IPS-18a (cell line): ENCODE results near the gene MPC1.
A peak's percentile ranks its signal among the peaks of the same experiment; 100 is the strongest.
"Not testable (repeated sequence)": the region's sequence is repeated elsewhere in the genome, so short reads cannot be mapped to it uniquely, and the experiment has no call there.

ENCODE experiments used
- H3K27ac ChIP-seq: one replicate; pipeline ENCODE4 v1.5.1; 2013; ENCODE audit warnings: low read length
- H3K27me3 ChIP-seq: one replicate; pipeline ENCODE4 v1.6.1; 2013; ENCODE audit warnings: mild to moderate bottlenecking, low read length; ENCODE audit not compliant: control insufficient read depth, insufficient read depth
- H3K36me3 ChIP-seq: one replicate; pipeline ENCODE4 v1.6.1; 2013; ENCODE audit warnings: low read depth, low read length; ENCODE audit not compliant: control insufficient read depth
- H3K4me1 ChIP-seq: one replicate; pipeline ENCODE4 v1.6.1; 2013; ENCODE audit warnings: low read depth, low read length; ENCODE audit not compliant: control insufficient read depth
- H3K4me3 ChIP-seq: one replicate; pipeline ENCODE4 v1.5.1; 2013; ENCODE audit warnings: low read length
- H3K9ac ChIP-seq: one replicate; pipeline ENCODE4 v1.6.1; 2013; ENCODE audit warnings: mild to moderate bottlenecking, low read length, moderate library complexity
- H3K9me3 ChIP-seq: one replicate; pipeline ENCODE4 v1.6.1; 2013; ENCODE audit warnings: low read depth, low read length; ENCODE audit not compliant: control insufficient read depth

The MPC1 gene

GRCh38 chr6:166388290-166389004 lies 5.7 kb upstream of the MPC1 start:
- Histone ChIP-seq H3K9ac (no peak overlapping the region), H3K27me3 (no peaks in the 10 kb centered on the region), H3K4me1 (no peaks in the 10 kb centered on the region), H3K27ac (no peak overlapping the region), H3K9me3 (no peaks in the 10 kb centered on the region), H3K4me3 (no peak overlapping the region), H3K36me3 (no peaks in the 10 kb centered on the region)

- H3K4me1 ChIP-seq: no peaks in the 10 kb centered on the region
These were observed 5.0 kb upstream of the MPC1 start for GRCh38 chr6:166387642-166388289.

GRCh38 chr6:166387098-166387497 lies 4.4 kb upstream of the MPC1 start:
- H3K4me1 ChIP-seq, H3K36me3 ChIP-seq, H3K27me3 ChIP-seq, H3K4me3 ChIP-seq, H3K9ac ChIP-seq, H3K27ac ChIP-seq, H3K9me3 ChIP-seq: not testable (repeated sequence)

More at GRCh38 chr6:166387642-166388289, 5.0 kb upstream of the MPC1 start:
- Histone ChIP-seq H3K9ac (no peak overlapping the region), H3K27me3 (no peaks in the 10 kb centered on the region), H3K9me3 (no peaks in the 10 kb centered on the region), H3K27ac (no peak overlapping the region), H3K36me3 (no peaks in the 10 kb centered on the region), H3K4me3 (no peak overlapping the region)

GRCh38 chr6:166386111-166386510 lies 3.4 kb upstream of the MPC1 start:
- Histone ChIP-seq H3K27me3 (peaks cover 3% of the 10 kb centered on the region), H3K4me1 (peaks cover 5% of the 10 kb centered on the region)

GRCh38 chr6:166383802-166384363 lies 1.1 kb upstream of the MPC1 start:
- H3K9ac ChIP-seq: peak overlapping the region; percentile 87
- H3K27me3 ChIP-seq, H3K4me1 ChIP-seq, H3K27ac ChIP-seq, H3K9me3 ChIP-seq, H3K36me3 ChIP-seq: not testable (repeated sequence)
- peak overlapping the region; percentile 72 for H3K4me3 ChIP-seq

More at GRCh38 chr6:166386111-166386510, 3.4 kb upstream of the MPC1 start:
- no peaks in the 10 kb centered on the region for H3K9me3 ChIP-seq
- H3K36me3 ChIP-seq: no peaks in the 10 kb centered on the region
- H3K27ac ChIP-seq: no peak overlapping the region
- no peak overlapping the region for H3K4me3 ChIP-seq
- no peak overlapping the region for H3K9ac ChIP-seq

- Histone ChIP-seq H3K27ac (no peak overlapping the region), H3K4me3 (peak overlapping the region; percentile 72), H3K4me1 (peaks cover 5% of the 10 kb centered on the region), H3K27me3 (peaks cover 3% of the 10 kb centered on the region), H3K36me3 (no peaks in the 10 kb centered on the region), H3K9ac (no peak overlapping the region), H3K9me3 (no peaks in the 10 kb centered on the region)
These were observed 224 bp downstream of the MPC1 start for GRCh38 chr6:166382500-166382932.

GRCh38 chr6:166381733-166382499 lies 824 bp downstream of the MPC1 start:
- Histone ChIP-seq H3K9me3 (no peaks in the 10 kb centered on the region), H3K9ac (peak overlapping the region; percentile 39), H3K27me3 (peaks cover 3% of the 10 kb centered on the region), H3K4me3 (peak overlapping the region; percentile 72), H3K4me1 (peaks cover 5% of the 10 kb centered on the region), H3K36me3 (no peaks in the 10 kb centered on the region), H3K27ac (no peak overlapping the region)

GRCh38 chr6:166381381-166381732 lies 1.4 kb downstream of the MPC1 start:
- peak overlapping the region; percentile 72 for H3K4me3 ChIP-seq
- peaks cover 5% of the 10 kb centered on the region for H3K4me1 ChIP-seq
- peaks cover 3% of the 10 kb centered on the region for H3K27me3 ChIP-seq
- no peak overlapping the region for H3K27ac ChIP-seq
- no peaks in the 10 kb centered on the region for H3K36me3 ChIP-seq
- H3K9ac ChIP-seq: peak overlapping the region; percentile 39
- H3K9me3 ChIP-seq: no peaks in the 10 kb centered on the region

GRCh38 chr6:166379800-166380199 lies 2.9 kb downstream of the MPC1 start:
- Histone ChIP-seq H3K4me3 (no peak overlapping the region), H3K4me1 (peaks cover 9% of the 10 kb centered on the region), H3K27ac (no peak overlapping the region), H3K9ac (no peak overlapping the region), H3K36me3 (no peaks in the 10 kb centered on the region), H3K27me3 (peaks cover 3% of the 10 kb centered on the region), H3K9me3 (no peaks in the 10 kb centered on the region)

- Histone ChIP-seq H3K9ac (no peak overlapping the region), H3K27ac (no peak overlapping the region), H3K4me3 (no peak overlapping the region), H3K4me1 (peaks cover 9% of the 10 kb centered on the region), H3K9me3 (no peaks in the 10 kb centered on the region), H3K36me3 (no peaks in the 10 kb centered on the region), H3K27me3 (peaks cover 3% of the 10 kb centered on the region)
These were observed 3.6 kb downstream of the MPC1 start for GRCh38 chr6:166379103-166379586.

- Histone ChIP-seq H3K4me1 (peaks cover 9% of the 10 kb centered on the region), H3K27ac (no peak overlapping the region), H3K36me3 (no peaks in the 10 kb centered on the region), H3K4me3 (no peak overlapping the region), H3K9ac (no peak overlapping the region), H3K9me3 (no peaks in the 10 kb centered on the region), H3K27me3 (peaks cover 3% of the 10 kb centered on the region)
These were observed 5.0 kb downstream of the MPC1 start for GRCh38 chr6:166377721-166378120.
